A673 (cell line): ENCODE results near the gene CENPA. TPM values are rescaled to one million over a fixed set of nuclear protein-coding genes. Genes with fewer than 3 reads are reported as not detected.

Source experiments
- BruUV-seq: library from RNA; stranded (reverse); fragments of 400-500 nt; replicated peaks from 2 replicates; lab custom pipeline; 2021; lab: Mats Ljungman, UMichigan
- CTCF ChIA-PET: fragments of 300-600 bp; sonication (Branson Sonifier 250); formaldehyde crosslinking; loops from one replicate; lab custom pipeline; 2022; ENCODE audit warnings: antibody characterized with exemption; lab: Charles Lee
- POLR2A ChIA-PET: fragments of 300-600 bp; sonication (Branson Sonifier 250); formaldehyde crosslinking; loops from one replicate; lab custom pipeline; 2022; ENCODE audit warnings: antibody characterized with exemption; ENCODE audit not compliant: low non-redundant PET; lab: Charles Lee
- DNase-seq: peaks from one replicate; pipeline ENCODE4 v3.0.0-alpha.2; 2015; ENCODE audit warnings: low spot score
- H3K27ac ChIP-seq: fragments of 200-600 bp; sonication (generic); 2 replicates; pipeline ENCODE4 v1.5.1; 2016; ENCODE audit warnings: mixed run types, low read depth, mild to moderate bottlenecking, mixed read lengths, antibody characterized with exemption, low read length; ENCODE audit not compliant: poor library complexity, severe bottlenecking
- H3K27me3 ChIP-seq: fragments of 200-600 bp; sonication (generic); replicated peaks from 2 replicates; pipeline ENCODE4 v1.6.1; 2017; ENCODE audit warnings: mixed run types, low read depth, mild to moderate bottlenecking, mixed read lengths, antibody characterized with exemption, low read length; ENCODE audit not compliant: insufficient read depth, poor library complexity
- H3K36me3 ChIP-seq: fragments of 200-600 bp; sonication (generic); 2 replicates; pipeline ENCODE4 v1.6.1; 2016; ENCODE audit warnings: mixed run types, mild to moderate bottlenecking, mixed read lengths, antibody characterized with exemption, low read length; ENCODE audit not compliant: insufficient read depth, poor library complexity, severe bottlenecking
- H3K4me1 ChIP-seq: fragments of 200-600 bp; sonication (generic); 2 replicates; pipeline ENCODE4 v1.6.1; 2017; ENCODE audit warnings: mixed run types, mild to moderate bottlenecking, mixed read lengths, antibody characterized with exemption, low read length; ENCODE audit not compliant: insufficient read depth, poor library complexity, severe bottlenecking
- H3K4me3 ChIP-seq: fragments of 200-600 bp; sonication (generic); 2 replicates; pipeline ENCODE4 v1.5.1; 2016; ENCODE audit warnings: low read depth, mixed run types, mild to moderate bottlenecking, mixed read lengths, low read length; ENCODE audit not compliant: poor library complexity, severe bottlenecking
- H3K9me3 ChIP-seq: fragments of 200-600 bp; sonication (generic); 2 replicates; pipeline ENCODE4 v1.6.1; 2016; ENCODE audit warnings: mixed run types, low read depth, mild to moderate bottlenecking, mixed read lengths, antibody characterized with exemption, low read length; ENCODE audit not compliant: poor library complexity, severe bottlenecking
- CTCF ChIP-seq: fragments of 300-800, 200-600 bp; sonication (generic); conservative IDR thresholded peaks from 2 replicates; pipeline ENCODE4 v1.5.1; 2017; ENCODE audit warnings: low read depth, mild to moderate bottlenecking, antibody characterized with exemption, low read length, moderate library complexity, mixed read lengths
- EZH2 ChIP-seq: fragments of 200-600 bp; sonication (generic); IDR thresholded peaks from 2 replicates; pipeline ENCODE4 v1.6.1; 2017; ENCODE audit warnings: borderline replicate concordance, low read depth, mild to moderate bottlenecking, mixed read lengths, antibody characterized with exemption, low read length; ENCODE audit not compliant: poor library complexity, severe bottlenecking
- intact Hi-C: fragments of 100-400 bp; cut with micrococcal nuclease; formaldehyde crosslinking; loops from one replicate; pipeline ENCODE4 v1.10.0; 2022; ENCODE audit not compliant: unreplicated experiment
- total RNA-seq: library from RNA; stranded (reverse); gene quantifications from 2 replicates; pipeline ENCODE4 v1.2.3, GENCODE V29; 2021

The CENPA gene
- total RNA-seq, 1 experiment from 2014 or later, result 59.2 TPM

GRCh38 chr2:26801328-26801727 is 15.5 kb downstream of the CENPA start:
- ChIA-PET CTCF (no interaction called here), POLR2A (no interaction called here)
- Histone ChIP-seq H3K4me1 (no peaks in the 10 kb centered on the region), H3K9me3 (no peaks in the 10 kb centered on the region), H3K4me3 (no peak overlapping the region), H3K36me3 (peaks cover 41% of the 10 kb centered on the region), H3K27me3 (no peaks in the 10 kb centered on the region), H3K27ac (no peak overlapping the region)
- no peak for DNase-seq
- TF ChIP-seq CTCF (no peak), EZH2 (no peak)
- no TSS peak for BruUV-seq
- intact Hi-C loops, result no loop called here

- POLR2A ChIA-PET, result no interaction called here
- TF ChIP-seq EZH2, result no peak
- no peak for TF ChIP-seq CTCF
- Histone ChIP-seq H3K27me3 (no peaks in the 10 kb centered on the region), H3K27ac (no peak overlapping the region), H3K36me3 (peaks cover 36% of the 10 kb centered on the region), H3K9me3 (no peaks in the 10 kb centered on the region), H3K4me3 (no peak overlapping the region), H3K4me1 (no peaks in the 10 kb centered on the region)
- no peak for DNase-seq
- CTCF ChIA-PET, result no interaction called here
- BruUV-seq, result no TSS peak
- intact Hi-C loops, result no loop called here
These were observed 15.9 kb downstream of the CENPA start for GRCh38 chr2:26801796-26802195.

GRCh38 chr2:26805241-26805676 is 19.4 kb downstream of the CENPA start:
- Histone ChIP-seq H3K4me3 (no peak overlapping the region), H3K27ac (no peak overlapping the region), H3K27me3 (no peaks in the 10 kb centered on the region), H3K36me3 (peaks cover 12% of the 10 kb centered on the region), H3K9me3 (no peaks in the 10 kb centered on the region), H3K4me1 (no peaks in the 10 kb centered on the region)
- intact Hi-C loops, result no loop called here
- BruUV-seq, result no TSS peak
- no peak for DNase-seq
- ChIA-PET POLR2A (no interaction called here), CTCF (no interaction called here)
- TF ChIP-seq EZH2 (no peak), CTCF (no peak)
